ENCODE results near the gene MESD.

The MESD gene

GRCh38 chr15:81006124-81006523 is 16.5 kb upstream of the MESD start:
- H3K27ac Mint-ChIP-seq: no peak overlapping the region
- DNase-seq: no peak
- ATAC-seq: no peak
- peaks cover 26% of the 10 kb centered on the region for H3K36me3 Mint-ChIP-seq (ENCODE audit: low read depth)
- H3K9me3 Mint-ChIP-seq: no peaks in the 10 kb centered on the region
- H3K4me1 Mint-ChIP-seq: peaks cover 52% of the 10 kb centered on the region
- H3K4me3 Mint-ChIP-seq: no peak overlapping the region
- no peaks in the 10 kb centered on the region for H3K27me3 Mint-ChIP-seq

DNA sequence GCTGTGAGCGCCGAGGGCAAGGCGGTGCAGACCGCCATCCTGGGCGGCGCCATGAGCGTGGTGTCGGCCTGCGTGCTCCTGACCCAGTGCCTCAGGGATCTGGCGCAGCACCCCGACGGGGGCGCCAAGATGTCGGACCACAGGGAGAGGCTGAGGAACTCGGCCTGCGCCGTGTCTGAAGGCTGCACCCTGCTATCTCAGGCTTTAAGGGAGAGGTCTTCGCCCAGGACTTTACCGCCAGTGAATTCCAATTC is 13.4 kb upstream of the MESD start:
- H3K36me3 Mint-ChIP-seq (ENCODE audit: low read depth): peaks cover 22% of the 10 kb centered on the region
- DNase-seq (no peak), ATAC-seq (no peak)
- no peaks in the 10 kb centered on the region for H3K27me3 Mint-ChIP-seq
- no peak overlapping the region for H3K27ac Mint-ChIP-seq
- peaks cover 57% of the 10 kb centered on the region for H3K4me1 Mint-ChIP-seq
- no peaks in the 10 kb centered on the region for H3K9me3 Mint-ChIP-seq
- peak overlapping the region; percentile 75 for H3K4me3 Mint-ChIP-seq

- no peak for ATAC-seq
- peaks cover 22% of the 10 kb centered on the region for H3K36me3 Mint-ChIP-seq (ENCODE audit: low read depth)
- DNase-seq: no peak
- H3K4me3 Mint-ChIP-seq: peak overlapping the region; percentile 75
- H3K4me1 Mint-ChIP-seq: peaks cover 57% of the 10 kb centered on the region
- no peaks in the 10 kb centered on the region for H3K9me3 Mint-ChIP-seq
- H3K27ac Mint-ChIP-seq: no peak overlapping the region
- H3K27me3 Mint-ChIP-seq: no peaks in the 10 kb centered on the region
Observed at GRCh38 chr15:81002331-81003096, 12.9 kb upstream of the MESD start.

DNA sequence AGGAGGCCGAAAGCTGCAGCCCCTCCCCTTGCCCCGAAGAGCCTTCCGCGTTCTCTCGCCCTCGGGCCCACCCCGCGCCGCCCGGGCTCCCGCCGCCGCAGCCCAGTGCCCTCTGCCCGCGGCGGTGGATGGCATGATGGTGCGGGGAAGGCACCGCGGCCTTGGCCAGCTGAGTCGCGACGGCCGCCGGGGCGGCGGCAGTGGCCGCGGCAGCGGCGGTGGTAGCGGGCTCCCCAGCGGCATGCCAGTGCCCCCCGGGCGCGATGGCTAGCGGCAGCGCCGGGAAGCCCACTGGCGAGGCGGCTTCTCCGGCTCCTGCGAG is 12.4 kb upstream of the MESD start:
- peak overlapping the region; percentile 54 for H3K27ac Mint-ChIP-seq

GRCh38 chr15:81001152-81002008 is 11.8 kb upstream of the MESD start:
- peaks cover 21% of the 10 kb centered on the region for H3K36me3 Mint-ChIP-seq (ENCODE audit: low read depth)
- H3K9me3 Mint-ChIP-seq: no peaks in the 10 kb centered on the region
- no peaks in the 10 kb centered on the region for H3K27me3 Mint-ChIP-seq
- H3K4me3 Mint-ChIP-seq: peak overlapping the region; percentile 97
- H3K4me1 Mint-ChIP-seq: peaks cover 53% of the 10 kb centered on the region
- peak; percentile 49 for DNase-seq
- ATAC-seq: peak; percentile 48
- peak overlapping the region; percentile 54 for H3K27ac Mint-ChIP-seq

More for the DNA sequence above, 12.4 kb upstream of the MESD start:
- no peaks in the 10 kb centered on the region for H3K9me3 Mint-ChIP-seq
- peaks cover 55% of the 10 kb centered on the region for H3K4me1 Mint-ChIP-seq
- peak overlapping the region; percentile 97 for H3K4me3 Mint-ChIP-seq
- DNase-seq: no peak
- no peaks in the 10 kb centered on the region for H3K27me3 Mint-ChIP-seq
- no peak for ATAC-seq
- H3K36me3 Mint-ChIP-seq (ENCODE audit: low read depth): peaks cover 22% of the 10 kb centered on the region

DNA sequence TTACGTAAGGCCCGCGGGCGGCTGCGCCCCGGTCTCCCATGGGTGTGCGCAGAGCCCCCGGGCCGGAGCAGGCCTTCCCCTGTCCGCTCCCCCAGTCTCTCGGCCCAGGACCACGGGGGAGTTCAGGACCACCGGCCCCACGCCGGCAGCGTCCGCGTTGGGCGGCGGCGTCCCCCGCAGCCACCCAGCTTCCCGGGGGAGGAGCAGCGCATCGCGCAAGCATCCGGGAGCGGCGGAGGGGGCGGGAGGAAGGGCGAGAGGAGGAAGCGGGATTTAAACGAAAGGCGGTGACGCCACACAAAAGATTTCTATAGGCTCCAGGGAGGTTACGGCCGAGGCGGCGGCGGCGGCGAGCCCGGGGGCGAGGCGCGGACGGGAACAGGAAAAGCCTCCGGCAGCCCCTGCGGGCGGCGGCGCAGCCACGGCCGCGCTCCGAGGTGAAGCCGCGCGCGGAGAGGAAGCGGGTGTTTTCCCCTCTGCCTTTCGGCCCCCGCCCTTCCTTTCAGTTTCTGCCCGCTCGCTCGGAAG is 11.1 kb upstream of the MESD start, which contains the start of gene TLNRD1:
Gene TLNRD1, plus strand, starts transcription at position 300 of the 528 bp plus-strand sequence. CDS start 1,349 bp downstream, outside the sequence.
- Mint-ChIP-seq H3K4me1 (peaks cover 47% of the 10 kb centered on the region), H3K4me3 (peak within 1 kb of the TSS; percentile 97), H3K27me3 (no peaks in the 10 kb centered on the region), H3K36me3 (ENCODE audit: low read depth) (peaks cover 20% of the 10 kb centered on the region), H3K9me3 (no peaks in the 10 kb centered on the region), H3K27ac (peak within 1 kb of the TSS; percentile 97)
- ATAC-seq (peak; percentile 68), DNase-seq (peak; percentile 86)

- DNase-seq (no peak), ATAC-seq (no peak)
- Mint-ChIP-seq H3K9me3 (no peaks in the 10 kb centered on the region), H3K4me3 (peak overlapping the region; percentile 97), H3K27ac (peak overlapping the region; percentile 97), H3K36me3 (ENCODE audit: low read depth) (peaks cover 17% of the 10 kb centered on the region), H3K27me3 (no peaks in the 10 kb centered on the region), H3K4me1 (peaks cover 42% of the 10 kb centered on the region)
Observed at GRCh38 chr15:81000144-81000623, 10.6 kb upstream of the MESD start.

DNA sequence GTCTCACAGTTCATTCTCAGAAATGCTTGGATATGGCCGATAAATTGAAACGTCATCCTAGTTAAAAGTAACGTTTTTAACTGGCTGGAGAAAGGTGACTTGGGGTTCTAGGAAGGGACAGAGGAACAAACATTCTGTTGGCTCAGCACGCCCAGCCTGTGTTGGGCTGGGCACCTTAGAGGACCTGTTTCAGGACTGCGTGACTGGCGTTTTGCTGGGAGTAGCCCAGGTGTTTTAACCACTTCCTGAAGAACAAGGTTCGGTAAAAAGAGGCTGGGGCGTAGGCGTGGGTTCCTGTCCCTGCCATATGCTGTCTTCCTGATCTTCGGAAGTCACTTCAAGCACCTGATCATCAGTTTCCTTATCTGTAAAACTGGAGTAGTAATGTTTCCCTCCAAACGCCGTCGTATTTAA is 10.0 kb upstream of the MESD start:
- DNase-seq: peak; percentile 69
- Mint-ChIP-seq H3K36me3 (ENCODE audit: low read depth) (peaks cover 13% of the 10 kb centered on the region), H3K27ac (peak overlapping the region; percentile 97), H3K4me3 (peak overlapping the region; percentile 97), H3K4me1 (peaks cover 36% of the 10 kb centered on the region), H3K9me3 (no peaks in the 10 kb centered on the region), H3K27me3 (no peaks in the 10 kb centered on the region)
- peak; percentile 24 for ATAC-seq

- H3K27ac Mint-ChIP-seq: no peak overlapping the region
- H3K4me1 Mint-ChIP-seq: peaks cover 22% of the 10 kb centered on the region
- ATAC-seq (no peak), DNase-seq (no peak)
- no peaks in the 10 kb centered on the region for H3K27me3 Mint-ChIP-seq
- H3K36me3 Mint-ChIP-seq (ENCODE audit: low read depth): peaks cover under 1% of the 10 kb centered on the region
- H3K4me3 Mint-ChIP-seq: no peak overlapping the region
- no peaks in the 10 kb centered on the region for H3K9me3 Mint-ChIP-seq
Observed at GRCh38 chr15:80998251-80998650, 8.6 kb upstream of the MESD start.

GRCh38 chr15:80997692-80998091 is 8.1 kb upstream of the MESD start:
- Mint-ChIP-seq H3K27ac (no peak overlapping the region), H3K4me1 (peaks cover 22% of the 10 kb centered on the region), H3K27me3 (no peaks in the 10 kb centered on the region), H3K4me3 (no peak overlapping the region), H3K36me3 (ENCODE audit: low read depth) (no peaks in the 10 kb centered on the region), H3K9me3 (no peaks in the 10 kb centered on the region)
- DNase-seq: no peak
- ATAC-seq: no peak

GRCh38 chr15:80996247-80996646 is 6.6 kb upstream of the MESD start:
- peaks cover 29% of the 10 kb centered on the region for H3K4me1 Mint-ChIP-seq
- no peaks in the 10 kb centered on the region for H3K9me3 Mint-ChIP-seq
- H3K4me3 Mint-ChIP-seq: no peak overlapping the region
- no peaks in the 10 kb centered on the region for H3K27me3 Mint-ChIP-seq
- DNase-seq (no peak), ATAC-seq (no peak)
- no peak overlapping the region for H3K27ac Mint-ChIP-seq
- no peaks in the 10 kb centered on the region for H3K36me3 Mint-ChIP-seq (ENCODE audit: low read depth)

GRCh38 chr15:80992441-80992840 is 2.8 kb upstream of the MESD start:
- Mint-ChIP-seq H3K36me3 (ENCODE audit: low read depth) (peaks cover 13% of the 10 kb centered on the region), H3K4me3 (no peak overlapping the region), H3K27ac (no peak overlapping the region), H3K27me3 (no peaks in the 10 kb centered on the region), H3K9me3 (no peaks in the 10 kb centered on the region), H3K4me1 (peaks cover 36% of the 10 kb centered on the region)
- DNase-seq (no peak), ATAC-seq (no peak)

DNA sequence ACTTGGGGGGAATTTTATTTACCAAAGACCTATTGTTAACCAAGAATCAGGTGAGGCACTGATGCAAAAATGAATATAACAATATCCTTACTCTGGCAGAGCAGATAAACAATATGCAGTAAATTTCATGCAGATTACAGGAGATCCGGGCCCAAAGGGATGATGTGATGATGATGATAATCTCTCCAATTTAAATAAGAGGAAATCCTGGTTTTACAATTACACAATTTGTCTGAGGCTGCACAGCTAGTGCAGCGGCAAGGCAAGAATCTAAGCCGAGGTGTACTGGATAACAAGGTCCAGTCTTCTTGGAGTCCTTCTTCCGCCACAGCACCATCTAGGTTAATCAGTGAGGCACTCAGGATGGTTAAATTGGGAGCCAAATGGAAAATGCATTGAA is 2.4 kb upstream of the MESD start:
- H3K27ac Mint-ChIP-seq: no peak overlapping the region
- no peak for ATAC-seq
- H3K4me3 Mint-ChIP-seq: no peak overlapping the region
- H3K36me3 Mint-ChIP-seq (ENCODE audit: low read depth): peaks cover 13% of the 10 kb centered on the region
- no peaks in the 10 kb centered on the region for H3K27me3 Mint-ChIP-seq
- H3K4me1 Mint-ChIP-seq: peaks cover 39% of the 10 kb centered on the region
- DNase-seq: no peak
- no peaks in the 10 kb centered on the region for H3K9me3 Mint-ChIP-seq

DNA sequence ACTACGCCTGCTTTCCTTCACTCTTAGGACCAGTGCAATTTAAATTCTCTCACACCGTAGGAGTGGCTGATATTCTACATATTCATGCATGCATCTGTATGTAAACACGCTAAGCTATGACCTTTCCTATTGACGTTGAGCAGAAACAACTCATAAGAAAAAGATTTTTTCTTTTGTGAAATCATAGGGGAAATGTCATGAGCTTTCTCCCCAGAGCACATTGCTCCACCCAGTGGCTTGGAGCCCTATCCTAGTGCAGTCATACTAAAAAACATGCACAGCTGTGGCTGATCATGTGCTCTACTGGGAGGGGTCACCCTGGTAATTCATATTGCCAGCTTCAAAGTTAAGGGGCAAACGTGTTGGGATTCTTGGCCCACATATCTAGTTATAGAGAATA is 1.8 kb upstream of the MESD start:
- peaks cover 13% of the 10 kb centered on the region for H3K36me3 Mint-ChIP-seq (ENCODE audit: low read depth)
- ATAC-seq: peak; percentile 35
- H3K27me3 Mint-ChIP-seq: no peaks in the 10 kb centered on the region
- no peak overlapping the region for H3K4me3 Mint-ChIP-seq
- no peaks in the 10 kb centered on the region for H3K9me3 Mint-ChIP-seq
- peak overlapping the region; percentile 11 for H3K27ac Mint-ChIP-seq
- DNase-seq: no peak
- peaks cover 44% of the 10 kb centered on the region for H3K4me1 Mint-ChIP-seq

- Mint-ChIP-seq H3K4me3 (no peak overlapping the region), H3K36me3 (ENCODE audit: low read depth) (peaks cover 16% of the 10 kb centered on the region), H3K4me1 (peaks cover 48% of the 10 kb centered on the region), H3K9me3 (no peaks in the 10 kb centered on the region), H3K27ac (no peak overlapping the region), H3K27me3 (no peaks in the 10 kb centered on the region)
- no peak for ATAC-seq
- DNase-seq: no peak
Observed at GRCh38 chr15:80990955-80991354, 1.3 kb upstream of the MESD start.
